GM19395 (cell line): ENCODE measurements around the gene MYNN.

Experiments
- ATAC-seq: cut with Tn5 transposase; IDR thresholded peaks from one replicate; pipeline ENCODE4 v1.9.1; 2021; ENCODE audit warnings: mild to moderate bottlenecking, moderate library complexity; ENCODE audit not compliant: unreplicated experiment

Gene MYNN

DNA sequence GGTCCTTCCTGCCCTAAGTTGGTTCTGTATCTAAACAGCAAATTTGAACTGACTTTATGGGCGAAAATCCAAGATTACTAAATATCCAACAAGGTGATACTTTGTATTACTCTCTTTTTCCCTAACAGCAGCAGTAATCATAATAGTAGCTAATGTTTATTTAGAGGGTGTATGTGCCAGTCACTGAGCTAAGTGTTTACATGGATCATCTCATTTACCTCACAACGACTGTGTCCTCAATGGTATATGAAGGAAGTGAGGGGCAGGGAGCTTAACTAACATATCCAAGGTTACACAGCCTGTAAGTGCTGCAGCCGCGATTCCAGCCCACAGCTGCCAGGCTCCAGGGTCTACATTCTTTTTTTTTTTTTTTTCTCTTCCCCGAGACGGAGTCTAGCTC lies 49.8 kb downstream of the MYNN start:
- ATAC-seq = no peak

DNA sequence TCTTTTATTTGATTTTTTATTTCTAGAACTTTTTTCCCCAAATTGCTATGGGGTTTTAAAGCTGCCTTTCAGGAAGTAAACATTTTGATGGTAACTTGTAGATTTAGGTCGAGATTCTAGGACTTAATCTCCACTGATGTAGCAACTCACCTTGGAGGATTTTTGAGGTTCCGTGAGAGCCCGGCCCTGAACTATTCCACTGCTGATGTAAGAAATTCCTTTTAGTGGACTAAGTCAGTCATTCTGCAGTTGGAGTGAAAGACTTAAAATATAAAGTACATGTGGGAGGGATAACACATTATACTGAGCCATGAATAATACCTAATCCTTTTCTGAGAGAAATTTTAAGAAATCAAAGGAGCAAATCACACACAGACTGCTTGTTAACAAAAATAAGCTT lies 52.1 kb downstream of the MYNN start:
- no peak for ATAC-seq

DNA sequence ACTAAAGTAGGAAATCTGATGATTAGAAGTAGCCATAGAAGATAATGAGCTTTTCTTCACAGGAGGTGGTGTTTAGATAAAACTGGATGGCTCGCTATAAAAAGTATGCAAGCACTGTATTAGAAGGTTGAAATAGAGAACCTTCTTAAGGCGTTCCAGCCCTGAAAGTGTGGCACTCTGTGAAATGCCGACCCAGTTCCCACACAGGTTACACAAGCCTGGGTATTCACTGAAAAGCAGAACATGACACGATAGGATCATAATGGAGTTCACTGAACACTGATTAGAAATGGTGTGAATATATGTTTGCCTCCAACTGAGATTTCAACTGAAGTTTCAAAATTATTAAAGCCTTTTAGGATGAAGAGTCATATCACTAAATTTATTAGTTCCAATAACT lies 54.5 kb downstream of the MYNN start:
- ATAC-seq = no peak

DNA sequence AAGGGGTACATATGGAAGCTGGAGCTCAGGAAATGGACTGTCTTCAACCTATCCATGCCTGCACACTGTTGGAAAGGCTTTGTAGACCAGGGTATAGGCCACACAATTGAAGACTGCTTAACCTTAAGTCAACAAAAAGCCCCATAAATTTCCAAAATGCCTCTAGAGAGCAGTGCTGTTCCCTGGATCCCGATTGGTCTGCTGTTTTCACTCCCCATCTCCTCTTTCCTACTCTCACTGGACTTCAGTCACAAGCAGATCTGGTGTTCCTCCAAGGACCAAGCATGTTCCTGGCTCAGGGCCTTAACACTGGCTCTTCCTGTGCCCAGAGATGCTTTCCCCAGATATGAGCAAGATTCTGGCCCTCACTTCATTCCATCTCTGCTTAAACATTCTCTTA lies 62.3 kb downstream of the MYNN start:
- ATAC-seq = no peak

DNA sequence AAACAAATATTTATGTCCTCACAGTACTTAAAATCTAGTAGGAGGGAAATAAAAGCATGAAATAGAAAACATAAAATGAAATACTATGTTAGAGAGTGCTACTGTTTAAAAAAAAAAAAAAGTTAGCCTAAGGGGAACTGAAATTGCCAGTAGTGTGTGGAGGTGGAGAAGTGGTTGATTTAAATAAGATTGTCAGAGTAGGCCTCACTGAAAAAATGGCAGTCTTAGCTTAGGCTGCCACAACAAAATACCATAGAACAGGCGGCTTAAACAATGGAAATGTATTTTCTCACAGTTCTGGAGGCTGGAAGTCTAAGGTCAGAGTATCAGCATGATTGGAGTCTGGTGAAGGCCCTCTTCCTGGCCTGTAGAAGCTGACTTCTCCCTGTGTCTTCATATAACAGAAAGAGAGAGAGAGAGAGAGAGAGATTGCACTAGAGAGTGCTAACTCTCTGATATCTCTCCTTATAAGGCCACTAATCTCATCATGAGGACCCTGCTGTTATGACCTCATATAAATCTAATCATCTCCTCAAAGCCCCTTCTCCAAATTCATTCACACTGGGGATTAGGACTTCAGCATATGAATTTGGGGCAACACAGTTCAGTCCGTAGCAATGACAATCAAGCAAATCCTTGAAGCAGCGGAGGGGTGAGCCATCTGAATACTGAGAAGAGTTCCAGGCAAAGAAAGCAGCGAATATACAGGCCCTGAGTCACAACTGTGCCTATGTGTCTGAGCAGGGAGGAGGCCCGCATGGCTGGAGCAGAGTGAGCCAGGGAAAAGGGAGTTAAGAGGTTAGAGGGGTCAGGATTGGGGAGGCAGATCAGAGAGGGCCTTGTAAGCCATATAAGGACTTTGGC lies 63.1 kb downstream of the MYNN start:
- ATAC-seq = peak; percentile 92

DNA sequence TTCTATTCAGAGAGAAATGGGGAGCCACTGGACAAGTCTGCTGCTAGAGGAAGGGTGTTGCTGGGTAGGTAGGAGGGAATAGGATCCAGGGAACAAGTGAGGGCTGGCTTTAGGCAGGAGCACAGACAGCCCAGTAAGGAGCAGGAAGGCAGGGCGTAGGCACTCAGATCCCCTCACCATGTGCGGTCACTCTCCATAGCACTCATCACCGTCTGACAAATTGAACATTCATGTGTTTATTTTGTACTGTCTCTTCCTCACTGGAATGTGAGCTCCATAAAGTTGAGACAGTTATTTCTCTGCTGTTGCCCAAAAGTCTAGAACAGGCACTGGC lies 63.7 kb downstream of the MYNN start:
- ATAC-seq = no peak

DNA sequence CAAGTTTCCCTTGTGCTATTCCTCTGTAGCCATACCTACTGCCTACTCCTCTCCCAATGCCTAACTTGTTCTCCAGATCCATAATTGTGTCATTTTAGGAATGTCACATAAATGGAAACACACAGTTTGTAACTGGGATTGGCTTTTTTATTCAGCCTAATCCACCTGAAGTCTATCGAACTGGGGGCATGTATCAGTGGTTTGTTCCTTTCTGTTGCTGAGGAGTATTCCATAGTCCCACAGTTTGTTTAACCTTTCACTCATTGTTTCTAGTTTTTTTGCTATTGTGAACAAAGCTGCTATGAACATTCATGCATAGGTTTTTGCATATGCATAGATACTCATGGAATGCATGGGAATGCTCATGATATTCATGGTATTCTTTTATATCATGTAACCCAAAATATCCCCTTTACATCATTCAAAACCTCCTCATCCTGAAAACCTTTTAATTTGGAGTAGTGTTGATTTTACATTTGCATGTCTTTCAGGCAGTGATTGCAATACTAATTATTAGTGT lies 65.4 kb downstream of the MYNN start:
- ATAC-seq = no peak
